Measurements from ENCODE around the gene BCAS4.

GRCh38 chr20:50756447-50756846 lies 38.4 kb upstream of the BCAS4 start:
- peak in 1 of 6 experiments; percentile 13 for TF ChIP-seq CTCF (IDR thresholded peaks at IDR 0.05)
- no peak for TF ChIP-seq POLR2A (IDR thresholded peaks at IDR 0.05)
